GM23248 (cell line): ENCODE measurements around the gene TFEB. TPM values are rescaled to one million over a fixed set of nuclear protein-coding genes. Genes with fewer than 3 reads are reported as not detected.

Experiments used
- DNase-seq: peaks from one replicate; pipeline ENCODE4 v3.0.0-alpha.2; 2015
- H2AFZ ChIP-seq: fragments of 200-600 bp; sonication (generic); 2 replicates; pipeline ENCODE4 v1.6.1; 2016; ENCODE audit warnings: antibody characterized with exemption
- H3F3A ChIP-seq: fragments of 200-600 bp; sonication (generic); 2 replicates; pipeline ENCODE4 v1.6.1; 2016; ENCODE audit warnings: mild to moderate bottlenecking, antibody characterized with exemption, mixed run types; ENCODE audit not compliant: insufficient read depth
- H3K27ac ChIP-seq: fragments of 200-600 bp; sonication (generic); 2 replicates; pipeline ENCODE4 v1.5.1; 2016; ENCODE audit warnings: mild to moderate bottlenecking
- H3K27me3 ChIP-seq: fragments of 200-600 bp; sonication (generic); replicated peaks from 2 replicates; pipeline ENCODE4 v1.6.1; 2016; ENCODE audit warnings: mild to moderate bottlenecking; ENCODE audit not compliant: insufficient read depth
- H3K36me3 ChIP-seq: fragments of 200-600 bp; sonication (generic); 2 replicates; pipeline ENCODE4 v1.6.1; 2016; ENCODE audit warnings: low read depth, mild to moderate bottlenecking
- H3K4me1 ChIP-seq: fragments of 200-600 bp; sonication (generic); 2 replicates; pipeline ENCODE4 v1.6.1; 2016; ENCODE audit warnings: mild to moderate bottlenecking; ENCODE audit not compliant: insufficient read depth
- H3K4me2 ChIP-seq: fragments of 200-600 bp; sonication (generic); one replicate; pipeline ENCODE4 v1.6.1; 2016; ENCODE audit warnings: mild to moderate bottlenecking; ENCODE audit not compliant: unreplicated experiment
- H3K4me3 ChIP-seq: fragments of 200-600 bp; sonication (generic); 2 replicates; pipeline ENCODE4 v1.5.1; 2016; ENCODE audit warnings: mild to moderate bottlenecking
- H3K79me2 ChIP-seq: fragments of 200-600 bp; sonication (generic); 2 replicates; pipeline ENCODE4 v1.6.1; 2016; ENCODE audit warnings: mild to moderate bottlenecking; ENCODE audit not compliant: insufficient read depth
- H3K9ac ChIP-seq: fragments of 200-600 bp; sonication (generic); 2 replicates; pipeline ENCODE4 v1.6.1; 2016; ENCODE audit warnings: mild to moderate bottlenecking
- H3K9me2 ChIP-seq: fragments of 200-600 bp; sonication (generic); 2 replicates; pipeline ENCODE4 v1.6.1; 2016; ENCODE audit warnings: mixed run types, mild to moderate bottlenecking, moderate library complexity; ENCODE audit not compliant: insufficient read depth
- H3K9me3 ChIP-seq: fragments of 200-600 bp; sonication (generic); one replicate; pipeline ENCODE4 v1.6.1; 2017; ENCODE audit warnings: low read depth
- H4K20me1 ChIP-seq: fragments of 200-600 bp; sonication (generic); 2 replicates; pipeline ENCODE4 v1.6.0; 2016; ENCODE audit not compliant: insufficient read depth
- EZH2 ChIP-seq: fragments of 200-600 bp; sonication (generic); IDR thresholded peaks from 2 replicates; pipeline ENCODE4 v1.6.1; 2018; ENCODE audit warnings: antibody characterized with exemption, mild to moderate bottlenecking; ENCODE audit not compliant: insufficient read depth, poor library complexity, severe bottlenecking
- EZH2phosphoT487 ChIP-seq: fragments of 200-600 bp; sonication (generic); IDR thresholded peaks from 2 replicates; pipeline ENCODE4 v1.6.1; 2018; ENCODE audit warnings: antibody characterized with exemption, moderate library complexity, mild to moderate bottlenecking, low read depth; ENCODE audit not compliant: insufficient read depth
- WGBS, 2 experiments: methylation state at CpG; one replicate each; pipeline ENCODE4 v1.1.6; 2015 to 2017; ENCODE audit warnings: low lambda C conversion rate in 2 of 2, low coverage in 1 of 2; ENCODE audit errors: missing lambda C conversion rate in 2 of 2; 5-methylcytosine and 5-hydroxymethylcytosine counted together
- in situ Hi-C: fragments of 300-500 bp; cut with MboI; formaldehyde crosslinking; loops from 2 replicates; pipeline ENCODE4 v1.15.0; 2020
- polyA plus RNA-seq: library from polyadenylated mRNA; unstranded; fragments of >200 nt; fragmentation: Nextera tagmentation; extraction: Ambion mirVana; gene quantifications from 2 replicates; pipeline ENCODE4 v1.2.1, GENCODE V29; 2016
- total RNA-seq: library from RNA; depleted of rRNA; stranded (reverse); fragments of >200 nt; shearing (Covaris generic); gene quantifications from 2 replicates; pipeline ENCODE4 v1.2.3, GENCODE V29; 2014

Gene TFEB
- total and polyA plus RNA-seq, 2 experiments from 2014 or later, result 5.5 to 5.7 TPM

GRCh38 chr6:41659935-41660334 is 75.5 kb downstream of the TFEB start:
- H3K4me3 ChIP-seq, result no peak overlapping the region
- WGBS, 2 experiments, result 60 to 67% methylated on average over 7 of the region's 7 CpGs
- H3K9me2 ChIP-seq, result no peaks in the 10 kb centered on the region
- H3K4me2 ChIP-seq, result no peak overlapping the region
- H3K36me3 ChIP-seq, result no peaks in the 10 kb centered on the region
- TF ChIP-seq EZH2, result no peak
- TF ChIP-seq EZH2phosphoT487, result no peak
- no peak overlapping the region for H3K27ac ChIP-seq
- H3K9me3 ChIP-seq, result no peaks in the 10 kb centered on the region
- no peak overlapping the region for H3K9ac ChIP-seq
- H3K27me3 ChIP-seq, result peaks cover 28% of the 10 kb centered on the region
- H3F3A ChIP-seq, result no peaks in the 10 kb centered on the region
- in situ Hi-C loops, result no loop called here
- no peak overlapping the region for H2AFZ ChIP-seq
- no peaks in the 10 kb centered on the region for H3K4me1 ChIP-seq
- DNase-seq, result no peak
- H3K79me2 ChIP-seq, result no peaks in the 10 kb centered on the region
- no peaks in the 10 kb centered on the region for H4K20me1 ChIP-seq

DNA sequence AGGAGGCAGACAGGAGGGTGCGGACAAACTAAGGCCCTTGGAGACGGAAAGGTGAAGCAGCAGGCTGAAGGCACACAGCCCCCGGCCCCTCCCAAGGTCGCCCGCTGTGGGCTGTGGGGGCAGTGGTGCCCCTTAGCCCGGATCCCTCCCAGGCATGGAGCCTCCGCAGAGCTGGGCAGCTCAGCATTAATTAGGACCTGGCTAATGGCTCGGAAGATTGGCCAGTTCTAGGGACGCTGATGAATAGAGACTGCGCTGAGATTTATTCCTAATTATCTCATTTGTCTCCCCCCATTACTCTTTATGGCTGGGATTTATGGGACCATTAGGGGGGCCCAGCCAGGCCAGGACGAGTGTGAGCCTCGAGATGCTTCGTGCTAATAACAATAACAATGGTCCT is 76.8 kb downstream of the TFEB start:
- peaks cover 30% of the 10 kb centered on the region for H3K27me3 ChIP-seq
- H3K4me3 ChIP-seq, result no peak overlapping the region
- no peak for DNase-seq
- WGBS, 2 experiments, result 66 to 71% methylated on average over 13 of the region's 13 CpGs
- H3F3A ChIP-seq, result no peaks in the 10 kb centered on the region
- H3K4me1 ChIP-seq, result no peaks in the 10 kb centered on the region
- H3K4me2 ChIP-seq, result no peak overlapping the region
- H3K27ac ChIP-seq, result no peak overlapping the region
- in situ Hi-C loops, result no loop called here
- no peak overlapping the region for H3K9ac ChIP-seq
- H4K20me1 ChIP-seq, result no peaks in the 10 kb centered on the region
- no peaks in the 10 kb centered on the region for H3K9me2 ChIP-seq
- no peaks in the 10 kb centered on the region for H3K36me3 ChIP-seq
- TF ChIP-seq EZH2phosphoT487 (no peak), EZH2 (no peak)
- no peaks in the 10 kb centered on the region for H3K9me3 ChIP-seq
- no peak overlapping the region for H2AFZ ChIP-seq
- H3K79me2 ChIP-seq, result no peaks in the 10 kb centered on the region

- H3K4me3 ChIP-seq, result no peak overlapping the region
- in situ Hi-C loops, result no loop called here
- no peak overlapping the region for H2AFZ ChIP-seq
- no peaks in the 10 kb centered on the region for H3K9me2 ChIP-seq
- no peaks in the 10 kb centered on the region for H3K9me3 ChIP-seq
- no peaks in the 10 kb centered on the region for H3K4me1 ChIP-seq
- no peak overlapping the region for H3K27ac ChIP-seq
- peaks cover 29% of the 10 kb centered on the region for H3K27me3 ChIP-seq
- 66 to 67% methylated on average over 23 of the region's 23 CpGs for WGBS, 2 experiments
- no peaks in the 10 kb centered on the region for H4K20me1 ChIP-seq
- no peaks in the 10 kb centered on the region for H3K79me2 ChIP-seq
- H3F3A ChIP-seq, result no peaks in the 10 kb centered on the region
- no peaks in the 10 kb centered on the region for H3K36me3 ChIP-seq
- DNase-seq, result no peak
- no peak overlapping the region for H3K4me2 ChIP-seq
- no peak overlapping the region for H3K9ac ChIP-seq
- TF ChIP-seq EZH2phosphoT487 (no peak), EZH2 (no peak)
These were observed 78.0 kb downstream of the TFEB start for GRCh38 chr6:41657131-41658094.

DNA sequence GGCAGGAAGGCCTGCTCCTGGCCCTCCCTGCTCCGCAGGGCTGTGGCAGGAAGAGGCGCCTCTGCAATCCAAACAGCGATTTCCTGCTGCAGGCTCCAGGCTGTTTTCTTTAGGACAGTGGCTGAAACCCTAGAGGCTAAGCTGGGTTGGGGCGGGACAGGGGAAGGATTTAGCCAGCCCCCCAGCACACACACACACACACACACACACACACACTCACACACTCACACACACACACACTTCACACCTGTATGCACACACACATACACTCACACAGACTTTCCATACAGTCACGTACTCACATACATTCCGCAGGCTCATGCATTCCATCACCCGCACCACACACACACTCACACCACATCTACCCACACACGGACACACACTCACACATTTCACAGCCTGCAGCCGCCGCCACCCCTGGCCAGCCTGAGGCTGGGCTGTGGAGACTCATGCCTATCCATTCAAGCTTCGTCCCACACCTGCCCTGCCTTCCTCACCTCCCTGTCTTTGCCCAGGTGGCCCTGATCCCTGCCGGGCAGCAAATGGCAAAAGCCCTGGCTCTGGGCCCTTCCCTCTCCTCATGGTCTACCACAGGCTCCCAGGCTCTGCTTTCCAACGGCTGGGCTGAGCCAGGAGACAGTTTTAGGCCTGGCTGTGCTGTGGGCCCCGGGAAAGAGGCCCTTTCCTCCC is 79.3 kb downstream of the TFEB start:
- in situ Hi-C loops, result no loop called here
- TF ChIP-seq EZH2 (no peak), EZH2phosphoT487 (no peak)
- no peaks in the 10 kb centered on the region for H3K4me1 ChIP-seq
- no peaks in the 10 kb centered on the region for H3K36me3 ChIP-seq
- H2AFZ ChIP-seq, result no peak overlapping the region
- 68 to 74% methylated on average over 14 of the region's 14 CpGs for WGBS, 2 experiments
- no peak overlapping the region for H3K4me2 ChIP-seq
- no peak overlapping the region for H3K9ac ChIP-seq
- no peaks in the 10 kb centered on the region for H3K9me3 ChIP-seq
- no peaks in the 10 kb centered on the region for H4K20me1 ChIP-seq
- H3K27ac ChIP-seq, result no peak overlapping the region
- no peaks in the 10 kb centered on the region for H3F3A ChIP-seq
- no peaks in the 10 kb centered on the region for H3K79me2 ChIP-seq
- no peak for DNase-seq
- H3K9me2 ChIP-seq, result no peaks in the 10 kb centered on the region
- no peak overlapping the region for H3K4me3 ChIP-seq
- H3K27me3 ChIP-seq, result peaks cover 19% of the 10 kb centered on the region
